Breast epithelium (tissue), 3 donors: Measurements from ENCODE around the gene C1RL.

ENCODE experiments used
- CTCF ChIP-seq, 3 donors: fragments of 450-650 bp; IDR thresholded peaks; one replicate each; pipeline ENCODE4 v1.5.1; 2016 to 2017; ENCODE audit warnings: antibody characterized with exemption in 3 of 3, mild to moderate bottlenecking in 3 of 3, moderate library complexity in 3 of 3
- POLR2A ChIP-seq: fragments of 450-650 bp; IDR thresholded peaks from one replicate; pipeline ENCODE4 v1.6.1; 2016; ENCODE audit warnings: antibody characterized with exemption, mild to moderate bottlenecking, moderate library complexity
- POLR2AphosphoS5 ChIP-seq, 3 donors: sonication (generic); formaldehyde crosslinking; IDR thresholded peaks; one replicate each; pipeline ENCODE4 v1.6.1; 2017; ENCODE audit warnings: antibody characterized with exemption in 3 of 3

DNA sequence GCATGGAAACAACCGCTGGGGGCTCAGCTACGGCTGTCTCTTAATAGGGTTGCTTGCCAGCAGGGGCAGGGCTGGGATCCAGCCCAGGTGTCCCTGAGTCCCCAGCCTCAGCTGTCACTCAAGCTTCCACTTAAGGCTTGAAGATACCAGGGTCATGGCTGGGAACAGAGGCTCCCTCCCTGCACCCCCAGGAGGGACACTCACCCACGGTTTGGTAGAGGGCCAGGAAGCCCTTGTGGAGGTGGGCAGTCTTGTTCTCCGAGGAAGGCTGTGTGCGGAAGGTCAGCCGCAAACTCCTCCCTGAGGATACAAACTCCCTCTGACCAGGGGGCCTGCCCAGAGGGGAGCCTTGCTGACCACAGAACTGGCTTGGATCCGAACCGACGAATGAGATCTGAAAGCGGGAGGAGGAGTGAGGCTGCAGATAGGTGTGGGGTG lies 7.3 kb downstream of the C1RL start:
- TF ChIP-seq CTCF (IDR thresholded peaks at IDR 0.05), result no peak
- TF ChIP-seq POLR2A, result no peak
- no peak for TF ChIP-seq POLR2AphosphoS5 (IDR thresholded peaks at IDR 0.05)
